IMR-90 (cell line): Measurements from ENCODE around the gene RYR2.

Experiments
- BHLHE40 ChIP-seq: fragments of 150-350 bp; IDR thresholded peaks from 2 replicates; pipeline ENCODE4 v1.6.1; 2016; ENCODE audit warnings: mild to moderate bottlenecking, low read depth, low read length
- CHD1 ChIP-seq: IDR thresholded peaks from 2 replicates; pipeline ENCODE4 v1.6.1; 2012; ENCODE audit warnings: low read depth, low read length, improper control_type of control experiment
- CTCF ChIP-seq: conservative IDR thresholded peaks from 2 replicates; pipeline ENCODE4 v1.5.1; 2012; ENCODE audit warnings: mild to moderate bottlenecking, low read depth, low read length, improper control_type of control experiment
- FOS ChIP-seq: fragments of 150-350 bp; IDR thresholded peaks from 2 replicates; pipeline ENCODE4 v1.6.1; 2016; ENCODE audit warnings: low read depth, low read length
- POLR2A ChIP-seq: IDR thresholded peaks from 2 replicates; pipeline ENCODE4 v1.6.1; 2012; ENCODE audit warnings: mild to moderate bottlenecking, low read depth, low read length
- RFX5 ChIP-seq: IDR thresholded peaks from 2 replicates; pipeline ENCODE4 v1.8.0; 2012; ENCODE audit warnings: low read depth, mild to moderate bottlenecking, low read length, moderate library complexity
- SMC3 ChIP-seq: fragments of 150-350 bp; IDR thresholded peaks from 2 replicates; pipeline ENCODE4 v1.6.1; 2016; ENCODE audit warnings: low read depth, mild to moderate bottlenecking, antibody characterized with exemption, low read length, moderate library complexity

- no peak for TF ChIP-seq BHLHE40
- no peak for TF ChIP-seq CTCF
- TF ChIP-seq RFX5: no peak
- no peak for TF ChIP-seq POLR2A
- no peak for TF ChIP-seq SMC3
- no peak for TF ChIP-seq CHD1
- TF ChIP-seq FOS: no peak
These were observed 375.1 kb downstream of the RYR2 start for GRCh38 chr1:237416924-237417655.
